Measurements from ENCODE around the gene NHERF1. TPM values are rescaled to one million over a fixed set of nuclear protein-coding genes. Genes with fewer than 3 reads are reported as not detected.

NHERF1 gene
- total RNA-seq, 1 experiment from 2014 or later, result 83.6 TPM

GRCh38 chr17:74715144-74715543 is 33.3 kb upstream of the NHERF1 start:
- Histone ChIP-seq H3K79me2 (ENCODE audit: low read depth) (no peaks in the 10 kb centered on the region), H3K9me3 (ENCODE audit: insufficient read depth, low read depth) (no peaks in the 10 kb centered on the region), H3K4me2 (peak overlapping the region; percentile 24), H3K27ac (no peak overlapping the region), H3K4me3 (no peak overlapping the region), H3K9me2 (ENCODE audit: insufficient read depth) (no peaks in the 10 kb centered on the region), H3K4me1 (replicated peaks; ENCODE audit: insufficient read depth) (peaks cover 30% of the 10 kb centered on the region), H3K27me3 (ENCODE audit: insufficient read depth, low read depth) (peaks cover 22% of the 10 kb centered on the region; the same call in 1 of the 2 replicates), H3F3A (ENCODE audit: insufficient read depth, low read depth) (peaks cover 5% of the 10 kb centered on the region; the same call in 1 of the 2 replicates), H3K36me3 (ENCODE audit: low read depth) (no peaks in the 10 kb centered on the region), H2AFZ (no peak overlapping the region), H4K20me1 (ENCODE audit: insufficient read depth) (no peaks in the 10 kb centered on the region)
- POLR2A ChIA-PET (ENCODE audit: unreplicated experiment), result no interaction called here
- BruUV-seq (replicated peaks), result no TSS peak
- CTCF ChIA-PET, result no interaction called here
- DNase-seq, result peak; percentile 68 to 97
- intact Hi-C loops (cut with micrococcal nuclease; ENCODE audit: unreplicated experiment), result no loop called here
- TF ChIP-seq EZH2 (IDR thresholded peaks at IDR 0.05; ENCODE audit: low read depth), result no peak
- TF ChIP-seq, protein P1, sequence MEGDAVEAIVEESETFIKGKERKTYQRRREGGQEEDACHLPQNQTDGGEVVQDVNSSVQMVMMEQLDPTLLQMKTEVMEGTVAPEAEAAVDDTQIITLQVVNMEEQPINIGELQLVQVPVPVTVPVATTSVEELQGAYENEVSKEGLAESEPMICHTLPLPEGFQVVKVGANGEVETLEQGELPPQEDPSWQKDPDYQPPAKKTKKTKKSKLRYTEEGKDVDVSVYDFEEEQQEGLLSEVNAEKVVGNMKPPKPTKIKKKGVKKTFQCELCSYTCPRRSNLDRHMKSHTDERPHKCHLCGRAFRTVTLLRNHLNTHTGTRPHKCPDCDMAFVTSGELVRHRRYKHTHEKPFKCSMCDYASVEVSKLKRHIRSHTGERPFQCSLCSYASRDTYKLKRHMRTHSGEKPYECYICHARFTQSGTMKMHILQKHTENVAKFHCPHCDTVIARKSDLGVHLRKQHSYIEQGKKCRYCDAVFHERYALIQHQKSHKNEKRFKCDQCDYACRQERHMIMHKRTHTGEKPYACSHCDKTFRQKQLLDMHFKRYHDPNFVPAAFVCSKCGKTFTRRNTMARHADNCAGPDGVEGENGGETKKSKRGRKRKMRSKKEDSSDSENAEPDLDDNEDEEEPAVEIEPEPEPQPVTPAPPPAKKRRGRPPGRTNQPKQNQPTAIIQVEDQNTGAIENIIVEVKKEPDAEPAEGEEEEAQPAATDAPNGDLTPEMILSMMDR (conservative IDR thresholded peaks at IDR 0.05), result no peak

GRCh38 chr17:74720506-74720905 is 27.9 kb upstream of the NHERF1 start:
- H3K79me2 ChIP-seq (ENCODE audit: low read depth), result no peaks in the 10 kb centered on the region
- H3K27me3 ChIP-seq (ENCODE audit: insufficient read depth, low read depth), result peaks cover 47% of the 10 kb centered on the region
- intact Hi-C loops (cut with micrococcal nuclease; ENCODE audit: unreplicated experiment), result no loop called here
- H3K9me2 ChIP-seq (ENCODE audit: insufficient read depth), result no peaks in the 10 kb centered on the region
- ChIA-PET POLR2A (ENCODE audit: unreplicated experiment) (no interaction called here), CTCF (no interaction called here)
- no peaks in the 10 kb centered on the region; the same call in 1 of the 2 replicates for H3F3A ChIP-seq (ENCODE audit: insufficient read depth, low read depth)
- no peak for DNase-seq
- H4K20me1 ChIP-seq (ENCODE audit: insufficient read depth), result no peaks in the 10 kb centered on the region
- H3K4me2 ChIP-seq, result no peak overlapping the region
- no peak overlapping the region for H3K27ac ChIP-seq
- TF ChIP-seq, protein P1 (conservative IDR thresholded peaks at IDR 0.05), result no peak
- no peak for TF ChIP-seq EZH2 (IDR thresholded peaks at IDR 0.05; ENCODE audit: low read depth)
- peaks cover 10% of the 10 kb centered on the region for H3K4me1 ChIP-seq (replicated peaks; ENCODE audit: insufficient read depth)
- no peaks in the 10 kb centered on the region; the same call in 1 of the 2 replicates for H3K9me3 ChIP-seq (ENCODE audit: insufficient read depth, low read depth)
- H3K4me3 ChIP-seq, result no peak overlapping the region
- H2AFZ ChIP-seq, result no peak overlapping the region
- BruUV-seq (replicated peaks), result no TSS peak
- H3K36me3 ChIP-seq (ENCODE audit: low read depth), result no peaks in the 10 kb centered on the region

- Histone ChIP-seq H3K4me3 (no peak overlapping the region), H4K20me1 (ENCODE audit: insufficient read depth) (no peaks in the 10 kb centered on the region), H3K9me2 (ENCODE audit: insufficient read depth) (no peaks in the 10 kb centered on the region), H3K4me1 (replicated peaks; ENCODE audit: insufficient read depth) (no peaks in the 10 kb centered on the region), H3F3A (ENCODE audit: insufficient read depth, low read depth) (peaks cover 1% of the 10 kb centered on the region; the same call in 1 of the 2 replicates), H3K27ac (no peak overlapping the region), H3K79me2 (ENCODE audit: low read depth) (no peaks in the 10 kb centered on the region), H2AFZ (no peak overlapping the region), H3K9me3 (ENCODE audit: insufficient read depth, low read depth) (no peaks in the 10 kb centered on the region; the same call in 1 of the 2 replicates), H3K27me3 (ENCODE audit: insufficient read depth, low read depth) (peaks cover 65% of the 10 kb centered on the region), H3K4me2 (no peak overlapping the region), H3K36me3 (ENCODE audit: low read depth) (no peaks in the 10 kb centered on the region)
- no TSS peak for BruUV-seq (replicated peaks)
- intact Hi-C loops (cut with micrococcal nuclease; ENCODE audit: unreplicated experiment), result no loop called here
- TF ChIP-seq, protein P1 (conservative IDR thresholded peaks at IDR 0.05), result no peak
- no peak for TF ChIP-seq EZH2 (IDR thresholded peaks at IDR 0.05; ENCODE audit: low read depth)
- ChIA-PET CTCF (no interaction called here), POLR2A (ENCODE audit: unreplicated experiment) (interaction anchor here (0.7 kb wide), 1 partner anchor 156 kb away, joined by 3 read pairs; no protein-coding TSS in a partner anchor)
- DNase-seq, result no peak
Measured at GRCh38 chr17:74722782-74723181, 25.6 kb upstream of the NHERF1 start.
